H1 (cell line): ENCODE data around the gene PINK1. TPM values are rescaled to one million over a fixed set of nuclear protein-coding genes. Genes with fewer than 3 reads are reported as not detected.

ENCODE experiments used
- CTCF ChIA-PET: fragments of 300-600 bp; sonication (Branson Sonifier 250); formaldehyde crosslinking; loops from one replicate; lab custom pipeline; 2021; ENCODE audit not compliant: partially characterized antibody; lab: Charles Lee
- POLR2A ChIA-PET: fragments of 300-600 bp; sonication (Branson Sonifier 250); formaldehyde crosslinking; loops from one replicate; lab custom pipeline; 2021; ENCODE audit warnings: inconsistent platforms; ENCODE audit not compliant: partially characterized antibody; lab: Charles Lee
- DNase-seq, 2 experiments: peaks; one replicate each; pipeline versions ENCODE4 v3.0.0 to v3.0.0-alpha.2; 2010 to 2022; ENCODE audit warnings: low spot score in 2 of 2, low read depth in 1 of 2, mixed read lengths in 1 of 2
- FAIRE-seq: peaks from 2 replicates; lab custom pipeline; 2011; peaks lifted over from hg19 to GRCh38; lab: Jason Lieb, UNC
- H2AFZ ChIP-seq: 2 replicates; pipeline ENCODE4 v1.8.1; 2012; ENCODE audit warnings: low read length, inconsistent platforms
- H2AK5ac ChIP-seq: 2 replicates; pipeline ENCODE4 v1.6.1; 2013; ENCODE audit warnings: low read depth, low read length
- H2BK120ac ChIP-seq: replicated peaks from 2 replicates; pipeline ENCODE3; 2013; ENCODE audit warnings: low read depth, low read length, inconsistent platforms
- H2BK12ac ChIP-seq: 2 replicates; pipeline ENCODE4 v1.6.1; 2013; ENCODE audit warnings: low read depth, low read length
- H2BK15ac ChIP-seq: 2 replicates; pipeline ENCODE4 v1.6.1; 2013; ENCODE audit warnings: low read length
- H2BK20ac ChIP-seq: 2 replicates; pipeline ENCODE4 v1.6.1; 2013; ENCODE audit warnings: low read length
- H2BK5ac ChIP-seq: 2 replicates; pipeline ENCODE4 v1.6.1; 2013; ENCODE audit warnings: low read depth, low read length
- H3K14ac ChIP-seq: 2 replicates; pipeline ENCODE4 v1.6.1; 2013; ENCODE audit warnings: inconsistent platforms; ENCODE audit not compliant: insufficient read length
- H3K18ac ChIP-seq: 2 replicates; pipeline ENCODE4 v1.6.1; 2013; ENCODE audit warnings: low read length; ENCODE audit errors: extremely low read depth
- H3K23ac ChIP-seq: 2 replicates; pipeline ENCODE4 v1.6.1; 2013; ENCODE audit warnings: inconsistent platforms; ENCODE audit not compliant: insufficient read length
- H3K23me2 ChIP-seq: 2 replicates; pipeline ENCODE4 v1.6.1; 2013; ENCODE audit warnings: low read depth, low read length
- H3K27ac ChIP-seq: 2 replicates; pipeline ENCODE4 v1.6.1; 2011; ENCODE audit warnings: low read depth, low read length, inconsistent platforms
- H3K27me3 ChIP-seq, 4 experiments: replicated peaks in 1 of 4; 1 replicate in 1 of 4; 2 replicates in 3 of 4; pipeline versions ENCODE4 v1.6.1 to v1.8.1; 2011 to 2013; ENCODE audit warnings: low read length in 3 of 4, mild to moderate bottlenecking in 3 of 4, inconsistent platforms in 2 of 4, mixed read lengths in 2 of 4, moderate library complexity in 1 of 4; ENCODE audit not compliant: control insufficient read depth in 3 of 4, insufficient read depth in 3 of 4; ENCODE audit errors: extremely low read depth in 1 of 4
- H3K36me3 ChIP-seq, 4 experiments: 2 replicates each; pipeline versions ENCODE4 v1.6.1 to v1.8.1; 2011 to 2013; ENCODE audit warnings: mild to moderate bottlenecking in 4 of 4, low read length in 3 of 4, moderate library complexity in 2 of 4, control low read depth in 1 of 4, inconsistent platforms in 1 of 4; ENCODE audit not compliant: insufficient read depth in 4 of 4, control insufficient read depth in 2 of 4
- H3K4ac ChIP-seq: replicated peaks from 2 replicates; pipeline ENCODE3; 2013; ENCODE audit warnings: low read length, low read depth, mixed read lengths, inconsistent platforms; ENCODE audit not compliant: insufficient read length
- H3K4me1 ChIP-seq, 4 experiments: replicated peaks in 1 of 4; 1 replicate in 1 of 4; 2 replicates in 3 of 4; pipeline versions ENCODE4 v1.6.1 to v1.8.1; 2011 to 2013; ENCODE audit warnings: low read length in 3 of 4, inconsistent platforms in 2 of 4, mixed read lengths in 1 of 4; ENCODE audit not compliant: insufficient read depth in 4 of 4, control insufficient read depth in 3 of 4
- H3K4me2 ChIP-seq, 2 experiments: 2 replicates each; pipeline versions ENCODE4 v1.6.1 to v1.8.1; 2011 to 2013; ENCODE audit warnings: low read depth in 2 of 2, low read length in 2 of 2, control low read depth in 1 of 2, inconsistent platforms in 1 of 2, mild to moderate bottlenecking in 1 of 2; ENCODE audit not compliant: insufficient read depth in 1 of 2
- H3K4me3 ChIP-seq, 4 experiments: fragments of 200-600, 300-600 bp in 1 of 4; sonication (generic), shearing (Covaris generic), sonication (Bioruptor Twin) in 1 of 4; 2 replicates each; pipeline versions ENCODE4 v1.5.1 to v1.8.1; 2011 to 2016; ENCODE audit warnings: low read length in 4 of 4, low read depth in 3 of 4, control low read depth in 2 of 4, inconsistent platforms in 2 of 4, mild to moderate bottlenecking in 2 of 4, mixed read lengths in 1 of 4, moderate library complexity in 1 of 4; ENCODE audit not compliant: insufficient read depth in 2 of 4; ENCODE audit errors: extremely low read depth in 1 of 4
- H3K56ac ChIP-seq: replicated peaks from 2 replicates; pipeline ENCODE3; 2013; ENCODE audit warnings: low read depth, mild to moderate bottlenecking, mixed read lengths, low read length, inconsistent platforms; ENCODE audit not compliant: insufficient read length
- H3K79me1 ChIP-seq: 2 replicates; pipeline ENCODE4 v1.6.1; 2013; ENCODE audit warnings: low read depth, low read length, control low read depth
- H3K79me2 ChIP-seq, 2 experiments: 2 replicates each; pipeline versions ENCODE4 v1.6.1 to v1.8.1; 2012 to 2013; ENCODE audit warnings: low read length in 2 of 2, mild to moderate bottlenecking in 2 of 2, inconsistent platforms in 1 of 2; ENCODE audit not compliant: insufficient read depth in 2 of 2, control insufficient read depth in 1 of 2
- H3K9ac ChIP-seq, 4 experiments: replicated peaks in 1 of 4; 1 replicate in 1 of 4; 2 replicates in 3 of 4; pipeline versions ENCODE4 v1.6.1 to v1.8.1; 2011 to 2013; ENCODE audit warnings: low read depth in 3 of 4, low read length in 3 of 4, control low read depth in 2 of 4, mild to moderate bottlenecking in 2 of 4, moderate library complexity in 2 of 4, inconsistent platforms in 1 of 4; ENCODE audit errors: extremely low read depth in 1 of 4
- H3K9me3 ChIP-seq, 2 experiments: 2 replicates each; pipeline versions ENCODE4 v1.6.1 to v1.8.1; 2012 to 2013; ENCODE audit warnings: mild to moderate bottlenecking in 2 of 2, moderate library complexity in 2 of 2, control low read depth in 1 of 2, inconsistent platforms in 1 of 2, low read depth in 1 of 2, low read length in 1 of 2, mixed read lengths in 1 of 2; ENCODE audit not compliant: insufficient read depth in 2 of 2
- H4K20me1 ChIP-seq, 2 experiments: replicated peaks in 1 of 2; 2 replicates each; pipeline versions ENCODE3 to v1.8.1; 2011 to 2013; ENCODE audit warnings: inconsistent platforms in 2 of 2, low read length in 2 of 2, mild to moderate bottlenecking in 1 of 2; ENCODE audit not compliant: insufficient read depth in 2 of 2, control insufficient read depth in 1 of 2
- H4K5ac ChIP-seq: 2 replicates; pipeline ENCODE4 v1.6.1; 2013; ENCODE audit warnings: low read length, low read depth, mixed read lengths, inconsistent platforms; ENCODE audit not compliant: insufficient read length
- H4K8ac ChIP-seq: 2 replicates; pipeline ENCODE4 v1.8.0; 2013; ENCODE audit warnings: mild to moderate bottlenecking, moderate library complexity, low read length, inconsistent platforms; ENCODE audit not compliant: insufficient read depth; ENCODE audit errors: extremely low read depth
- H4K91ac ChIP-seq: replicated peaks from 2 replicates; pipeline ENCODE3; 2013; ENCODE audit warnings: low read length, mixed read lengths, inconsistent platforms; ENCODE audit not compliant: insufficient read length
- BACH1 ChIP-seq: IDR thresholded peaks from 2 replicates; pipeline ENCODE4 v1.6.1; 2012; ENCODE audit warnings: low read length, improper control_type of control experiment
- CHD1 ChIP-seq: IDR thresholded peaks from 2 replicates; pipeline ENCODE4 v1.6.1; 2012; ENCODE audit warnings: low read depth, low read length, improper control_type of control experiment
- CHD2 ChIP-seq: IDR thresholded peaks from 2 replicates; pipeline ENCODE4 v1.6.1; 2012; ENCODE audit warnings: low read length, improper control_type of control experiment
- GTF2F1 ChIP-seq: IDR thresholded peaks from 2 replicates; pipeline ENCODE4 v1.6.1; 2012; ENCODE audit warnings: low read depth, low read length, improper control_type of control experiment, borderline replicate concordance
- HDAC2 ChIP-seq, 2 experiments: fragments of 300-600 bp in 1 of 2; sonication (generic) in 1 of 2; IDR thresholded peaks; 2 replicates each; pipeline ENCODE4 v1.6.1; 2011 to 2012; ENCODE audit warnings: low read depth in 2 of 2, low read length in 2 of 2, mild to moderate bottlenecking in 2 of 2, moderate library complexity in 2 of 2, borderline replicate concordance in 1 of 2, inconsistent platforms in 1 of 2
- MAX ChIP-seq: IDR thresholded peaks from 2 replicates; pipeline ENCODE4 v1.6.1; 2012; ENCODE audit warnings: inconsistent platforms
- NANOG ChIP-seq: IDR thresholded peaks from 2 replicates; pipeline ENCODE4 v1.6.1; 2011; ENCODE audit warnings: low read length, low read depth, mild to moderate bottlenecking, inconsistent platforms; ENCODE audit not compliant: insufficient read depth, poor library complexity, severe bottlenecking
- NRF1 ChIP-seq: IDR thresholded peaks from 2 replicates; pipeline ENCODE4 v1.6.1; 2011; ENCODE audit warnings: mild to moderate bottlenecking, low read depth, low read length, improper control_type of control experiment
- RBBP5 ChIP-seq: IDR thresholded peaks from 2 replicates; pipeline ENCODE4 v1.7.1; 2012; ENCODE audit warnings: low read depth, mild to moderate bottlenecking, inconsistent platforms, low read length, moderate library complexity, borderline replicate concordance
- SIX5 ChIP-seq: IDR thresholded peaks from 2 replicates; pipeline ENCODE4 v1.6.1; 2011; ENCODE audit warnings: mild to moderate bottlenecking, low read depth, low read length
- SRF ChIP-seq: IDR thresholded peaks from 2 replicates; pipeline ENCODE4 v1.6.1; 2011; ENCODE audit warnings: mild to moderate bottlenecking, low read depth, low read length, moderate library complexity
- SUZ12 ChIP-seq: fragments of 200-600 bp; sonication (generic); IDR thresholded peaks from 2 replicates; pipeline ENCODE4 v1.6.1; 2012; ENCODE audit warnings: mild to moderate bottlenecking, inconsistent platforms, low read length, moderate library complexity, mixed read lengths
- TEAD4 ChIP-seq: IDR thresholded peaks from 2 replicates; pipeline ENCODE4 v1.6.1; 2012; ENCODE audit warnings: low read depth, low read length, inconsistent platforms, mixed read lengths
- USF2 ChIP-seq: IDR thresholded peaks from 2 replicates; pipeline ENCODE4 v1.6.1; 2011; ENCODE audit warnings: low read length, improper control_type of control experiment
- WGBS, 2 experiments: shearing (Covaris generic) in 1 of 2; methylation state at CpG; one replicate each; pipeline versions ENCODE4 v1.1.6 to v1.1.7; 2013 to 2015; ENCODE audit warnings: low lambda C conversion rate in 2 of 2, mixed read lengths in 2 of 2, inconsistent platforms in 1 of 2, low coverage in 1 of 2, missing lambda C conversion rate in 1 of 2; ENCODE audit not compliant: insufficient replicate concordance in 2 of 2, insufficient coverage in 1 of 2, insufficient read length in 1 of 2; ENCODE audit errors: extremely low coverage in 1 of 2, missing lambda C conversion rate in 1 of 2; 5-methylcytosine and 5-hydroxymethylcytosine counted together
- polyA plus RNA-seq, 7 experiments: library from polyadenylated mRNA; depleted of rRNA in 3 of 7; stranded (reverse) in 5 of 7; unstranded in 2 of 7; fragments of >200 nt in 5 of 7; fragments of 200-250 nt in 2 of 7; gene quantifications; 1 replicate in 5 of 7; 2 replicates in 1 of 7; 4 replicates in 1 of 7; pipeline versions ENCODE4 v1.2.1 to v1.2.3, GENCODE V29; 2011 to 2013; ENCODE audit warnings: missing spikeins in 2 of 7, mixed read lengths in 2 of 7
- total RNA-seq: library from RNA; stranded (reverse); fragmentation: NEBNext Ultra II Directional; extraction: Animal tissue kit (Norgen Biotek cat#: 25700); gene quantifications from 2 replicates; pipeline ENCODE4 v1.2.1, GENCODE V29; 2021

PINK1 gene
- total and polyA plus RNA-seq, 2 of the 8 experiments (the other 6 are each of a cell fraction or from before 2014, with no cell fraction given): 16.1 to 19.3 TPM

GRCh38 chr1:20670936-20671335, 37.7 kb downstream of the PINK1 start:
- H2AK5ac ChIP-seq: no peak overlapping the region
- peaks cover 0 to 6% (median 3%) of the 10 kb centered on the region in 4 experiments; a peak in 2 of 8 replicates for H3K36me3 ChIP-seq
- H4K20me1 ChIP-seq: no peaks in the 10 kb centered on the region
- no peak overlapping the region for H2BK5ac ChIP-seq
- H3K4ac ChIP-seq: no peak overlapping the region
- ChIA-PET POLR2A (no interaction called here), CTCF (no interaction called here)
- H3K27ac ChIP-seq: no peak overlapping the region
- WGBS, 2 experiments: 97% methylated on average over 5 of the region's 5 CpGs; no CpG with 5 or more reads in 1 of the 2 experiments
- no peaks in the 10 kb centered on the region for H3K79me2 ChIP-seq
- no peak overlapping the region for H4K5ac ChIP-seq
- H3K18ac ChIP-seq: no peak overlapping the region
- no peaks in the 10 kb centered on the region for H3K23me2 ChIP-seq
- DNase-seq: no peak
- no peak overlapping the region for H3K14ac ChIP-seq
- H2BK12ac ChIP-seq: no peak overlapping the region
- no peaks in the 10 kb centered on the region for H3K4me1 ChIP-seq
- no peak overlapping the region for H3K9ac ChIP-seq
- no peak overlapping the region for H3K4me3 ChIP-seq
- H4K91ac ChIP-seq: no peak overlapping the region
- FAIRE-seq: no peak
- no peak overlapping the region for H4K8ac ChIP-seq
- H2BK120ac ChIP-seq: no peak overlapping the region
- H2AFZ ChIP-seq: no peak overlapping the region
- no peak overlapping the region for H2BK15ac ChIP-seq
- no peak overlapping the region for H3K23ac ChIP-seq
- no peaks in the 10 kb centered on the region; a peak in 1 of 4 replicates for H3K9me3 ChIP-seq
- no peak overlapping the region for H3K4me2 ChIP-seq
- no peaks in the 10 kb centered on the region for H3K27me3 ChIP-seq
- H2BK20ac ChIP-seq: no peak overlapping the region
- no peaks in the 10 kb centered on the region for H3K79me1 ChIP-seq
- H3K56ac ChIP-seq: no peak overlapping the region
- no peak for TF ChIP-seq SUZ12
- TF ChIP-seq GTF2F1: no peak
- no peak for TF ChIP-seq NANOG
- TF ChIP-seq CHD1: no peak
- TF ChIP-seq BACH1: no peak
- TF ChIP-seq HDAC2 (IDR thresholded peaks at IDR 0.05; ENCODE audit: borderline replicate concordance in 1 of 2, low read depth in 2 of 2, low read length in 2 of 2): no peak
- TF ChIP-seq RBBP5: no peak
- TF ChIP-seq MAX: no peak
- no peak for TF ChIP-seq NRF1
- TF ChIP-seq CHD2: no peak
- no peak for TF ChIP-seq TEAD4
- TF ChIP-seq USF2: no peak
- TF ChIP-seq SIX5: no peak
- no peak for TF ChIP-seq SRF
